ENCODE data around the gene MMD. TPM values are rescaled to one million over a fixed set of nuclear protein-coding genes. Genes with fewer than 3 reads are reported as not detected.
"Not testable (repeated sequence)": the region's sequence is repeated elsewhere in the genome, so short reads cannot be mapped to it uniquely, and the experiment has no call there.

Gene MMD
- total RNA-seq, 1 donor from 2014 or later = 22.9 TPM

DNA sequence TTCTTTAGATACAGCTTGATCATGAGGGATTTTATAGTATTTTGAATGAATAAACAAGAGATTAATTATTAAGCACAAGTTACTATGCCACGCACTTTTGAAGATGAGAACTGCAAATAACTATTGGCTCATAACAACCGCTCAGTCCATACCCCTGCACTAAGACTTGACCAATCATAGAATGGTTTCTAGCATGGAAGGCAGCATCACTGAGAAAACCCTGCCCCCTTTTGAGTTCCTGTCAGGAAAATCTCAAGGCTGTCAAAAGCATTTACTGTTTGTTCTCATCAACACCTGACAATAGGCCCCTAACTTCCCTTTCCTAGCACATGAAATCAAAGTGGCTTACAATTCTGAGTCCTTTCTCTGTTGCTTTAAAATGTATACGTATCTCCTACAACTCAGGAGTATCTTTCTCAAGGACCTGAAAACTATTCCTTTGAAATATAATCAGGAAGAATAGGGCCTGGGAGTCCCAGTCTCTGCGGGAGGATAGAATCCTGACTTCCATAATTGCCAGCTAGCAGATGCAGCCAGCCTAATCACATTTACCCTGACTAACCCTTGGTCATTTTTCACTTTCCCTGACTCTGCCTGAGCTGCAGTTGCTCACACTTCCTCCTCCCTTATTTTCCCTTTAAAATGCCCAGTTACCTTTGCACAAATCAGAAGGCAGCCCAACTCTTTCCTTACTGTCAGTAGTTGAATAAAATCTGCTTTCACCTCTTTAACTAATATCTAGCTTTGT is 9.1 kb upstream of the MMD start:
- H3K36me3 ChIP-seq = no peaks in the 10 kb centered on the region
- H3K4me3 ChIP-seq = no peak overlapping the region
- H3K9me3 ChIP-seq = no peaks in the 10 kb centered on the region
- no peak overlapping the region for H3K27ac ChIP-seq
- intact Hi-C loops (cut with DNase I) = no loop called here
- no peaks in the 10 kb centered on the region for H3K4me1 ChIP-seq
- TF ChIP-seq, protein P1, sequence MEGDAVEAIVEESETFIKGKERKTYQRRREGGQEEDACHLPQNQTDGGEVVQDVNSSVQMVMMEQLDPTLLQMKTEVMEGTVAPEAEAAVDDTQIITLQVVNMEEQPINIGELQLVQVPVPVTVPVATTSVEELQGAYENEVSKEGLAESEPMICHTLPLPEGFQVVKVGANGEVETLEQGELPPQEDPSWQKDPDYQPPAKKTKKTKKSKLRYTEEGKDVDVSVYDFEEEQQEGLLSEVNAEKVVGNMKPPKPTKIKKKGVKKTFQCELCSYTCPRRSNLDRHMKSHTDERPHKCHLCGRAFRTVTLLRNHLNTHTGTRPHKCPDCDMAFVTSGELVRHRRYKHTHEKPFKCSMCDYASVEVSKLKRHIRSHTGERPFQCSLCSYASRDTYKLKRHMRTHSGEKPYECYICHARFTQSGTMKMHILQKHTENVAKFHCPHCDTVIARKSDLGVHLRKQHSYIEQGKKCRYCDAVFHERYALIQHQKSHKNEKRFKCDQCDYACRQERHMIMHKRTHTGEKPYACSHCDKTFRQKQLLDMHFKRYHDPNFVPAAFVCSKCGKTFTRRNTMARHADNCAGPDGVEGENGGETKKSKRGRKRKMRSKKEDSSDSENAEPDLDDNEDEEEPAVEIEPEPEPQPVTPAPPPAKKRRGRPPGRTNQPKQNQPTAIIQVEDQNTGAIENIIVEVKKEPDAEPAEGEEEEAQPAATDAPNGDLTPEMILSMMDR (IDR thresholded peaks at IDR 0.05) = no peak
- H3K27me3 ChIP-seq = no peaks in the 10 kb centered on the region
- no peak for DNase-seq (ENCODE audit: low spot score in 2 of 2)

DNA sequence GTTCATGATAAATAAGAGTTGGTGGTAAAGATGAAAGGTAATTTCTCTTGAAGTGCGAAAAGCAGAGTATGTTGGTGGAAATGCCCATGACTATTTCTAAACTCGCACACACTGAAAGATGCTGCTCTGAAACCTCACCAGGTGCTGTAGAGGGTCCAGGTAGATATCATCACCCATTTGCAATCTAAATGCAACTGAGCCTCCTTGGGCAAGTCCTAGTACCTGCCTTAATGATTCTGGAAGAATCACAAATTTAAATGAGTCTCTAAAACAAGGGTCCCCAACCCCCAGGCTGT is 5.9 kb upstream of the MMD start:
- H3K4me3 ChIP-seq = no peak overlapping the region
- TF ChIP-seq, protein P1 (IDR thresholded peaks at IDR 0.05) = no peak
- no peak for DNase-seq (ENCODE audit: low spot score in 2 of 2)
- intact Hi-C loops (cut with DNase I) = no loop called here
- H3K4me1 ChIP-seq = no peaks in the 10 kb centered on the region
- H3K27ac ChIP-seq = no peak overlapping the region
- H3K27me3 ChIP-seq = no peaks in the 10 kb centered on the region
- H3K36me3 ChIP-seq = no peaks in the 10 kb centered on the region
- H3K9me3 ChIP-seq = no peaks in the 10 kb centered on the region

GRCh38 chr17:55426851-55427586 is 5.4 kb upstream of the MMD start:
- no peaks in the 10 kb centered on the region for H3K36me3 ChIP-seq
- H3K27ac ChIP-seq = no peak overlapping the region
- no peaks in the 10 kb centered on the region for H3K9me3 ChIP-seq
- no peak for DNase-seq (ENCODE audit: low spot score in 2 of 2)
- H3K4me1 ChIP-seq = no peaks in the 10 kb centered on the region
- intact Hi-C loops (cut with DNase I) = no loop called here
- TF ChIP-seq, protein P1 (IDR thresholded peaks at IDR 0.05) = no peak
- no peaks in the 10 kb centered on the region for H3K27me3 ChIP-seq
- no peak overlapping the region for H3K4me3 ChIP-seq

GRCh38 chr17:55424893-55425540 is 3.4 kb upstream of the MMD start:
- Histone ChIP-seq H3K9me3 (no peaks in the 10 kb centered on the region), H3K4me3 (no peak overlapping the region), H3K27ac (no peak overlapping the region), H3K27me3 (no peaks in the 10 kb centered on the region), H3K36me3 (no peaks in the 10 kb centered on the region), H3K4me1 (no peaks in the 10 kb centered on the region)
- TF ChIP-seq, protein P1 (IDR thresholded peaks at IDR 0.05) = no peak
- DNase-seq (ENCODE audit: low spot score in 2 of 2) = no peak
- intact Hi-C loops (cut with DNase I) = loop anchor here (5.0 kb wide), 4 partner anchors 163 to 327 kb away; partner anchors contain the start of genes HLF and PCTP

- intact Hi-C loops (cut with DNase I) = loop anchor here (5.0 kb wide), 4 partner anchors 161 to 329 kb away; partner anchors contain the start of genes HLF and PCTP
- Histone ChIP-seq H3K27me3 (no peaks in the 10 kb centered on the region), H3K27ac (no peak overlapping the region), H3K4me3 (no peak overlapping the region), H3K36me3 (no peaks in the 10 kb centered on the region), H3K4me1 (no peaks in the 10 kb centered on the region), H3K9me3 (no peaks in the 10 kb centered on the region)
- TF ChIP-seq, protein P1 (IDR thresholded peaks at IDR 0.05) = no peak
- DNase-seq (ENCODE audit: low spot score in 2 of 2) = no peak
These were observed 1.9 kb upstream of the MMD start for GRCh38 chr17:55423535-55423934.

DNA sequence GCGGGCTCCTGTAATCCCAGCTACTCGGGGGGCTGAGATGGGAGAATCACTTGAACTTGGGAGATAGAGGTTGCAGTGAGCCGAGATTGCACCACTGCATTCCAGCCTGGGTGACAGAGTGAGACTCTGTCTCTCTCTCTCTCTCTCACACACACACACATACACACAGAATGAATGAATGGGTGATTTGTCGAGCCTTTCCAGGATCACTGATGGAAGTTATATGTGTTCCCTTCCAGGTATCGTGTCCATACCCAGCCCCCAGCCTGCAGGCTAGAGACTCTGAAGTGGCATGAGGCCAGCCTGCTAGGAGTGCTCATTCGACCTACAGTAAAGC is 1.2 kb upstream of the MMD start:
- not testable (repeated sequence) for H3K27ac ChIP-seq; H3K27me3 ChIP-seq; H3K4me1 ChIP-seq; DNase-seq (ENCODE audit: low spot score in 2 of 2); H3K36me3 ChIP-seq; H3K4me3 ChIP-seq; H3K9me3 ChIP-seq
- intact Hi-C loops (cut with DNase I) = loop anchor here (1.0 to 5.0 kb wide), 5 partner anchors 160 to 454 kb away; partner anchors contain the start of genes COX11, HLF, PCTP and STXBP4
